Measurements from ENCODE around the gene SPPL3.

DNA sequence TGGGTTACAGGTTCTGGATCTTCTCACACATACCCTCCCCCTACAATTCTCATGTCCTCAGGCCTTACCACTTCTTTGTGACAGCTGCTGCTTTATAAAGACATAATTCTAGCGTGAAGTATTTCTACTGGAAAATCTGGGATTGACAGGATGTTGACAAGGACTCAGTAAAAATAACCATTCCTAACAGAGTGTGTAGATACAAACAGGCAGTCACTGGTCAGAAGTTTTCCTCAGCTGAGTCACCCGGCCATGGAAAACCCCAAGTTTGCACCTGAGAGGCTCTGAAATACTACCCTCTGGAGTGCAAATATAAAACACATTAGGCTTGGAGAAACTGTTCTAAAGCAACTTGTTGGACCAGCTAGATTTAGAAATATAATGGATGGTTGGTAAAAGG lies 54.4 kb downstream of the SPPL3 start:
- no peak for TF ChIP-seq PPARA (CRISPR knock-in tag; IDR thresholded peaks at IDR 0.05; ENCODE audit: borderline replicate concordance)
- no peak for TF ChIP-seq CSDC2 (CRISPR knock-in tag; IDR thresholded peaks at IDR 0.05)
- no peak for TF ChIP-seq OSR1 (CRISPR knock-in tag; IDR thresholded peaks at IDR 0.05)

All from SK-N-SH treated with all-trans-retinoic acid at 6 μM for 48 hours (cell line).